ENCODE results near the gene UNC45A.
"Not testable (repeated sequence)": the region's sequence is repeated elsewhere in the genome, so short reads cannot be mapped to it uniquely, and the experiment has no call there.

Gene UNC45A

DNA sequence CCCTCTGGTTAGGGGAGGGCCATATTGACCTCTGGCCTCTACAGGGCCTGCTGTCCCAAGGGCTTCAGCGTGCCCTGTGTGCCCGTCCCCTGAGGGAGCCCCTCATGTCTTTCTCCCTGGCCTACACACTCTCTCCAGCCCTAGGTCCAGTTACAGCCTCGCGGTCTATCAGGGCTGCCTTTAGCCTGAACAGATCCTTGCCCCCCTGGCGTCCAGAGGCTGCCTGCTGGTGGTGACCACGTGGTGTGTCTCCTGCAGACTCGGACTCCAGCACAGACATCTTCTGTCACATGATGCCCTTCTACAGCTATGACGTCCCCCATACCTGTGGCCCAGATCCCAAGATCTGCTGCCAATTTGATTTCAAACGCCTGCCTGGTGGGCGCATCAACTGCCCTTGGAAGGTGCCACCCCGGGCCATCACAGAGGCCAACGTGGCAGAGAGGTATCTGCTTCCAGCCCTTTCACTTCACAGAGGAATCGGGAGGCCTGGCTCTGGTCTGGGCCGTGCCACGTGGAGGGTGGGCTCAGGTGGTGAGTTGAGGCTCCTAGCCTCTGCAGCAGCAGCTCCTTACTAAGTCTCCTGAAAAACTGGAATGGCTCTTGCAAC is 27.9 kb upstream of the UNC45A start:
- Mint-ChIP-seq H3K36me3 (peaks cover 40% of the 10 kb centered on the region), H3K9me3 (no peaks in the 10 kb centered on the region), H3K4me3 (no peak overlapping the region), H3K27ac (no peak overlapping the region), H3K4me1 (peaks cover 21% of the 10 kb centered on the region), H3K27me3 (no peaks in the 10 kb centered on the region)
- CTCF ChIA-PET: interaction anchor here (7.6 kb wide), 1 partner anchor 25 kb away, joined by 160 read pairs; the partner anchor contains the start of genes HDDC3 and UNC45A
- DNase-seq: no peak

DNA sequence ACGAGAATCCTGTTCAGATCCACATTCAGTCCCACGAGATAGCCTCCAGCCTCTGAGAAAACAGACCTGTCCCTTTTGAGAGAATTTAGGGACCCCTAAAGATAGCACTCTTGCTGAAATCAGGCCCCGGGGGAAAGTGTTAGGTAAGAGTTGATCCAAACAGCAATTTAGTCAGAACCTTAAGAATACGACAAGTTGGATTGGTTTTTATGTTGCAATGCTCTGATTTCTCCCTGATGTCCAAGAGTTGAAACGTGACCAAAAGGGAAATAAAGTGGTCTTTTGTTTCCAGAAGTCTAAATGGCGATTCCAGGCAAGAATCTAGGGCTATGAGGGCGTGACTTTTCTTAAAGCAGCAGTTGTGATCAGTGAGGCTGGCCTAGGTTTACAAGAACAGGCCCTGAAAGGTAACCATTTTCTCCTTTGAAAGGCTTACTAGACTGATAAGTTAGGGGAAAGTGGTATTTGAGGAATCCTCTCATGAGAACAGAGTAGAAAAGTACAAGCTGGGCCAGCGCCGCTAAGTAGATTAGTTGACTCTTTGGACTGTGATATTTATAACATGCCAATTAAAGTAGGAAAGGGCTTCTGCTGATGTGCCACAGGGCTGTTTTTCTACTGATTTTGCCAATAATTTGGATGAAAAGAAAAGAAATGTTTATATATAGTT is 27.1 kb upstream of the UNC45A start:
- no peaks in the 10 kb centered on the region for H3K27me3 Mint-ChIP-seq
- H3K36me3 Mint-ChIP-seq: peaks cover 45% of the 10 kb centered on the region
- no peak overlapping the region for H3K27ac Mint-ChIP-seq
- peaks cover 19% of the 10 kb centered on the region for H3K4me1 Mint-ChIP-seq
- H3K4me3 Mint-ChIP-seq: no peak overlapping the region
- H3K9me3 Mint-ChIP-seq: no peaks in the 10 kb centered on the region
- CTCF ChIA-PET: interaction anchor here (0.6 kb wide), 1 partner anchor 622 kb away, joined by 3 read pairs; no protein-coding TSS in a partner anchor
- DNase-seq: no peak

DNA sequence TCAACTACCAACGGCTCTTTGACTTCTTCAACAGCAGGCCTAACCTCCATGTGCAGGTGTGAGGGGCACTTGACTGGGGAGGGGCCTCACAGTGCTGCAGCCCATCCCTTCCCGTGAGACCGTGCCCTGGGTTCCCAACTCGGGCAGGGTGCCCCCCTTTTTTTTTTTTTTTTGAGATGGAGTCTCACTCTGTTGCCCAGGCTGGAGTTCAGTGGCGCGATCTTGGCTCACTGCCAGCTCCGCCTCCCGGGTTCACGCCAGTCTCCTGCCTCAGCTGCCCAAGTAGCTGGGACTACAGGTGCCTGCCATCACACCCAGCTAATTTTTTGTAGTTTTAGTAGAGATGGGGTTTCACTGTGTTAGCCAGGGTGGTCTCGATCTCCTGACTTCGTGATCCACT is 25.6 kb upstream of the UNC45A start:
- not testable (repeated sequence) for H3K9me3 Mint-ChIP-seq, H3K27me3 Mint-ChIP-seq, H3K27ac Mint-ChIP-seq, DNase-seq, H3K4me3 Mint-ChIP-seq
- peaks cover 10% of the 10 kb centered on the region for H3K4me1 Mint-ChIP-seq
- CTCF ChIA-PET: interaction anchor here (1.9 kb wide), 1 partner anchor 25 kb away, joined by 9 read pairs; the partner anchor contains the start of gene UNC45A
- peaks cover 57% of the 10 kb centered on the region for H3K36me3 Mint-ChIP-seq

DNA sequence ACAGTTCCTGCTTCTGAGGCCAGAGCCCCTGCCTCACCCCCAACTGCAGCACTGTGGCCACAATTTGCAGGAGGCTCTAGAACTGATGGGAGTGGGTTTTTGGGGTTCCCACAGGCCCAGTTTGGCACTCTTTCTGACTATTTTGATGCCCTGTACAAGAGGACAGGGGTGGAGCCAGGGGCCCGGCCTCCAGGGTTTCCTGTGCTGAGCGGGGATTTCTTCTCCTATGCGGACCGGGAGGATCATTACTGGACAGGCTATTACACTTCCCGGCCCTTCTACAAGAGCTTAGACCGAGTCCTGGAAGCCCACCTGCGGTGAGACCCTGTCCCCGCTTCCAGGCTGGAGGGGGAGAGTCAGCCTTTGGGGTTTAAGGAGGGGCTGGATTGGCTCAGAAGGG is 25.1 kb upstream of the UNC45A start:
- H3K27ac Mint-ChIP-seq: no peak overlapping the region
- no peak for DNase-seq
- H3K27me3 Mint-ChIP-seq: no peaks in the 10 kb centered on the region
- H3K4me3 Mint-ChIP-seq: no peak overlapping the region
- H3K36me3 Mint-ChIP-seq: peaks cover 58% of the 10 kb centered on the region
- no peaks in the 10 kb centered on the region for H3K9me3 Mint-ChIP-seq
- CTCF ChIA-PET: interaction anchor here (0.8 to 1.9 kb wide), 2 partner anchors 22 to 24 kb away, joined by 3 to 9 read pairs; partner anchors contain the start of gene UNC45A
- peaks cover 5% of the 10 kb centered on the region for H3K4me1 Mint-ChIP-seq

DNA sequence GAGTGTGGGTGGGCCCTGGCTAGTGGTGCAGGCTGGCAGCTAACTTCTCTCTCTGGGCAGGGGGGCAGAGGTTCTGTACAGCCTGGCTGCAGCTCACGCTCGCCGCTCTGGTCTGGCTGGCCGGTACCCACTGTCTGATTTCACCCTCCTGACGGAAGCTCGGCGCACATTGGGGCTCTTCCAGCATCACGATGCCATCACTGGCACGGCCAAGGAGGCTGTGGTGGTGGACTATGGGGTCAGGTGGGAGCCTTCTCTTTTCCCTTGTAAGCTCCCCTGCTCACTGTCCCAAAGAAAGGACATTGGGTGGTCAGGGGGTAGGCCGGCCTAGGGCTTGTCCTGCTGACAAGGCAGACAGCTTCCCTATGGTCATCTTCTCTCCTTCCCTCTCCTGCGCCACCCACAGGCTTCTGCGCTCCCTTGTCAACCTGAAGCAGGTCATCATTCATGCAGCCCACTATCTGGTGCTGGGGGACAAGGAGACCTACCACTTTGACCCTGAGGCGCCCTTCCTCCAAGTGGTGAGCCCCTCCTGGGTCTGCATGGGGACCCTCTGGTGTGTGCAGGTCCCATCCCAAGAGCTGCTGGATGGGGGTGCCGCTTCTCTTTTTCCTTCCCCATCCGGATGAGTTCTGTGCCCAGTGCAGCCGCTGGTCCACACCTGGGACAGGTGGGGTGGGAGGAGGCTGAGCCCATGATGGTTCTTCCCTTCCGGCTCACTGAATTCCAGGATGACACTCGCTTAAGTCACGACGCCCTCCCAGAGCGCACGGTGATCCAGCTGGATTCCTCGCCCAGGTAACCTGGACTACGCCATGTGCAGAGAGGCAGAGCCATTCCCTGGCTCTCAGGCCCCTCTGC is 24.4 kb upstream of the UNC45A start:
- H3K27ac Mint-ChIP-seq: no peak overlapping the region
- CTCF ChIA-PET: interaction anchor here (0.8 to 1.9 kb wide), 2 partner anchors 21 to 24 kb away, joined by 3 to 9 read pairs; partner anchors contain the start of gene UNC45A
- H3K4me3 Mint-ChIP-seq: no peak overlapping the region
- no peaks in the 10 kb centered on the region for H3K4me1 Mint-ChIP-seq
- no peak for DNase-seq
- H3K9me3 Mint-ChIP-seq: no peaks in the 10 kb centered on the region
- no peaks in the 10 kb centered on the region for H3K27me3 Mint-ChIP-seq
- H3K36me3 Mint-ChIP-seq: peaks cover 58% of the 10 kb centered on the region

DNA sequence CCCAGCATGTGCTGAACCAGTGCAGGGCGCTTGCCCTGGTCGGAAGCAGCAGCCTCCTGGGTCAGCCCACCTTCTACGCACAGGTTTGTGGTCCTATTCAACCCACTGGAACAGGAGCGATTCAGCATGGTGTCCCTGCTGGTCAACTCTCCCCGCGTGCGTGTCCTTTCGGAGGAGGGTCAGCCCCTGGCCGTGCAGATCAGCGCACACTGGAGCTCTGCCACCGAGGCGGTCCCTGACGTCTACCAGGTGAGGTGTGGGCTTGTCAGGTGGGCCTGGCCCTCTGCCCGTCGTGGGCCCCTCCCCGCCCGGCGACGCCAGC is 23.8 kb upstream of the UNC45A start:
- no peak for DNase-seq
- CTCF ChIA-PET: no interaction called here
- H3K36me3 Mint-ChIP-seq: peaks cover 55% of the 10 kb centered on the region
- no peaks in the 10 kb centered on the region for H3K27me3 Mint-ChIP-seq
- H3K9me3 Mint-ChIP-seq: no peaks in the 10 kb centered on the region
- no peaks in the 10 kb centered on the region for H3K4me1 Mint-ChIP-seq
- H3K27ac Mint-ChIP-seq: no peak overlapping the region
- H3K4me3 Mint-ChIP-seq: no peak overlapping the region

DNA sequence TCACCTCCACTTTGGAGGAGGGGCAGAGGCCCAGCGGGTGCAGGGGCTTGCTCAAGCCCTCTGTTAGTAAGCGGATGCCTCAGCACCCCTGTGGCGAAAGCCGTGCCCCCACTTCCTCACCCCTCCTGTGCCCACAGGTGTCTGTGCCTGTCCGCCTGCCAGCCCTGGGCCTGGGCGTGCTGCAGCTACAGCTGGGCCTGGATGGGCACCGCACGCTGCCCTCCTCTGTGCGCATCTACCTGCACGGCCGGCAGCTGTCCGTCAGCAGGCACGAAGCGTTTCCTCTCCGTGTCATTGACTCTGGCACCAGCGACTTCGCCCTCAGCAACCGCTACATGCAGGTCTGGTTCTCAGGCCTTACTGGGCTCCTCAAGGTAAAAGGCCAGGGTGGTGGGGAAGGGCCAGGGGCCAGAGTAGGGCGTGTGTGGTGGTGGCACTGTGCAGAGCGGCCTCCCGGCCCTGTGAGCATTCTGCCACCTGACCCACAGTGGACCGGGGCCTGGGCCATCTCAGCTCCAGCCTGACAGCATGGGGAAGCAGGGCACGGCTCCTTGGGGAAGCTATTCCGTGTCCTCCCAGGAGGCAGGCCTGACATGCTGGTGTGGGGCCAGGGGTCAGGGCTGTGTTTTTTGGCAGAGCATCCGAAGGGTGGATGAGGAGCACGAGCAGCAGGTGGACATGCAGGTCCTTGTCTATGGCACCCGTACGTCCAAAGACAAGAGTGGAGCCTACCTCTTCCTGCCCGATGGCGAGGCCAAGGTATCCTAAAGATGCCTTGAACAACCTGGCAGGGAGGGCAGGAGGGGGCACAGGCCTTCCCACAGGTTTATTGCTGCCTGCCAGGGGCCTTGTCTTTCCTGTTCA is 22.9 kb upstream of the UNC45A start:
- Mint-ChIP-seq H3K9me3 (no peaks in the 10 kb centered on the region), H3K4me3 (no peak overlapping the region), H3K36me3 (peaks cover 55% of the 10 kb centered on the region), H3K27ac (no peak overlapping the region), H3K4me1 (no peaks in the 10 kb centered on the region), H3K27me3 (no peaks in the 10 kb centered on the region)
- CTCF ChIA-PET: interaction anchor here (4.8 kb wide), 1 partner anchor 20 kb away, joined by 20 read pairs; the partner anchor contains the start of gene HDDC3
- DNase-seq: no peak

DNA sequence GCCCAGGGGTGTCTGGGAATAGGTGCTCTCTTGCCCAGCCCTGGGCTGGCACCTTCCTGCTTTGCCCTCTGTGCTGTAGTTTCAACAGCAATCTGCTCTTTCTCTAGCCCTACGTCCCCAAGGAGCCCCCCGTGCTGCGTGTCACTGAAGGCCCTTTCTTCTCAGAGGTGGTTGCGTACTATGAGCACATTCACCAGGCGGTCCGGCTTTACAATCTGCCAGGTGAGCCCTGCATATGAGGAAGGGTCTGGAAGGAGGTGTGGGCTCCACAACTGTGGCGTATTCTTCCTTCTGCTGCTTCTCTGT is 22.4 kb upstream of the UNC45A start:
- Mint-ChIP-seq H3K27me3 (no peaks in the 10 kb centered on the region), H3K27ac (no peak overlapping the region), H3K4me3 (no peak overlapping the region), H3K4me1 (no peaks in the 10 kb centered on the region), H3K36me3 (peaks cover 58% of the 10 kb centered on the region), H3K9me3 (no peaks in the 10 kb centered on the region)
- CTCF ChIA-PET: interaction anchor here (4.8 kb wide), 1 partner anchor 20 kb away, joined by 20 read pairs; the partner anchor contains the start of gene HDDC3
- DNase-seq: no peak

DNA sequence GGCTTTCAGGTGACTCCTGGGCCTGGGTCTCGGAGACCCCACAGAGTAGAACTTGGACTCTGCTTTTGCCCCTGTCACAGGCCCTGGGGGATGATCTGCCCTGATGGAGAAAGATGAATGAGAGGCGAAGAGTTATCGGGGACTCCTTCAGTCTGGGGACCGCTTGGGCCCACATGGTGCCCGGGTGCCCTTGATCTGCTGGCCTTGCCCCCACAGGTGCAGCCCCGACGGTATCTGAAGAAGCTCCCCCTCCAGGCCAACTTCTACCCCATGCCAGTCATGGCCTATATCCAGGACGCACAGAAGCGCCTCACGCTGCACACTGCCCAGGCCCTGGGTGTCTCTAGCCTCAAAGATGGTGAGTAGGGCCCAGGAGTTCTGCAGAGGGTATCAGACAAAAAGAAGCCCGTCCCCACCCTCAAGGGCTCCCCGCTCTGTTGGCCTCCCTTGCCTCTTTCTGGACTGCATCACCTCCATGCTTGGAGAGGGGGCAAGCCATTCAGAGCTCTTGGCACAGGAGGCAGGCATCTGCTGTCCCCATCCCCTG is 21.6 kb upstream of the UNC45A start:
- H3K9me3 Mint-ChIP-seq: no peaks in the 10 kb centered on the region
- no peak overlapping the region for H3K27ac Mint-ChIP-seq
- H3K4me1 Mint-ChIP-seq: no peaks in the 10 kb centered on the region
- H3K27me3 Mint-ChIP-seq: no peaks in the 10 kb centered on the region
- CTCF ChIA-PET: interaction anchor here (0.7 to 4.8 kb wide), 3 partner anchors 9 to 883 kb away, joined by 3 to 20 read pairs (median 3); partner anchors contain the start of gene HDDC3
- DNase-seq: no peak
- no peak overlapping the region for H3K4me3 Mint-ChIP-seq
- peaks cover 61% of the 10 kb centered on the region for H3K36me3 Mint-ChIP-seq

DNA sequence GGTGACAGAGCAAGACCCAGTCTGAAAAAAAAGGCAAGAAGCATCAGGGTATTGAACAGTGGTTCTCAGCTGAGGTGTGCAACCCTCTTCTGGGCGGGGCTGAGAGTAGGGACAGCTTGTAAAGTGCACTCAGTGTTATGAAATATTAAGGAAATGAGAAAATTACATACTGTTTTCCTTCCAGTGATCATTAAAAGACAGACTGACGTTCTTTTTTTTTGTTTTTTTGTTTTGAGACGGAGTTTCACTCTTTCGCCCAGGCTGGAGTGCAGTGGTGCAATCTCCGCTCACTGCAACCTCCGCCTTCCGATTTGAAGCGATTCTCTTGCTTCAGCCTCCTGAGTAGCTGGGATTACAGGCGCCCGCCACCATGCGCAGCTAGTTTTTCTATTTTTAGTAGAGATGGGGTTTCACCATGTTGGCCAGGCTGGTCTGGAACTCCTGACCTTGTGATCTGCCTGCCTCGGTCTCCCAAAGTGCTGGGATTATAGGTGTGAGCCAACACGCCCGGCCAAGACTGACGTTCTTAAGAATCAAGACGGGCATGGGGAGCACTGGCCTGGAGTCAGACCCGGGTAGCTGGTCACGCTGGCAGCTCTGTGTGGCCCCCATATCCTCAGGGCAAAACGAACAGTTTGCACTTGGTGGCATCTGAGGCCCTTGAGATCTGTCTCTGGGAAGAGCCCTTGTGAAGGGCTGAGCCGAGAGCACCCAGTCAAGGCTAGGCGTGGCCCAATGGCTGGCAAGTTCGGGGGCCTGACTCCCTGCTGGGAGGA is 20.6 kb upstream of the UNC45A start:
- CTCF ChIA-PET: interaction anchor here (0.7 to 4.8 kb wide), 3 partner anchors 10 to 884 kb away, joined by 3 to 20 read pairs (median 3); partner anchors contain the start of gene HDDC3
- Mint-ChIP-seq H3K27me3 (no peaks in the 10 kb centered on the region), H3K36me3 (peaks cover 59% of the 10 kb centered on the region), H3K9me3 (no peaks in the 10 kb centered on the region), H3K4me3 (no peak overlapping the region), H3K27ac (no peak overlapping the region), H3K4me1 (no peaks in the 10 kb centered on the region)
- DNase-seq: no peak

DNA sequence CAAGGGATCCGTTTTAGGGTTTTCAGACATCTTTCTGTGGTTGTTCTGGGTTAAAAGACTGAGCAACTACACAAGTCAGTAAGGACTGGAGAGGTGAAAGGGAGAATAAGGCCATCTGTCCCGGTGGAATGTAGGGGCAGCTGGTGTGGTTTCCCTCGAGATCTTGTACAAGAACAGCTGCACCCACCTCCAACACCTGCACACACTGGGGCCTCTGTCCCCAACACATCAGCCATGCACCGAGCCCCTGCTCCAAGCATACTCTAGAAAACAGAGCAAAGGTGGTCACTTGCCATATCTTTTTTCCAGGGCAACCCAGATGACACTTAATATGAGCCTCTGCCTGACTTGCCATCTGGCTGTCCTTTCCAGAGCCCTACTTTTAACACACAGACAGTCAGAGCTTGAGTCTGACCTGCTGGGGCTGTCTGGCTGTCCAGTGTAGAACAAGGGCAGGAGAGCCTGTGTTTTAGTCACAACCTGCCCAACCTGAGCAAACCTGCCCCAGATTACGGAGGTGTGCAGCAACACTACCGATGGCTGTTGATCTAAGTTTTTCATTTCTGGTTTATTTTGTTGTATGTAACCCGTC is 19.8 kb upstream of the UNC45A start:
- CTCF ChIA-PET: interaction anchor here (4.8 kb wide), 1 partner anchor 17 kb away, joined by 20 read pairs; the partner anchor contains the start of gene HDDC3
- Mint-ChIP-seq H3K36me3 (peaks cover 64% of the 10 kb centered on the region), H3K4me1 (no peaks in the 10 kb centered on the region), H3K27ac (peak overlapping the region; percentile 49), H3K9me3 (no peaks in the 10 kb centered on the region), H3K27me3 (no peaks in the 10 kb centered on the region), H3K4me3 (no peak overlapping the region)
- no peak for DNase-seq

DNA sequence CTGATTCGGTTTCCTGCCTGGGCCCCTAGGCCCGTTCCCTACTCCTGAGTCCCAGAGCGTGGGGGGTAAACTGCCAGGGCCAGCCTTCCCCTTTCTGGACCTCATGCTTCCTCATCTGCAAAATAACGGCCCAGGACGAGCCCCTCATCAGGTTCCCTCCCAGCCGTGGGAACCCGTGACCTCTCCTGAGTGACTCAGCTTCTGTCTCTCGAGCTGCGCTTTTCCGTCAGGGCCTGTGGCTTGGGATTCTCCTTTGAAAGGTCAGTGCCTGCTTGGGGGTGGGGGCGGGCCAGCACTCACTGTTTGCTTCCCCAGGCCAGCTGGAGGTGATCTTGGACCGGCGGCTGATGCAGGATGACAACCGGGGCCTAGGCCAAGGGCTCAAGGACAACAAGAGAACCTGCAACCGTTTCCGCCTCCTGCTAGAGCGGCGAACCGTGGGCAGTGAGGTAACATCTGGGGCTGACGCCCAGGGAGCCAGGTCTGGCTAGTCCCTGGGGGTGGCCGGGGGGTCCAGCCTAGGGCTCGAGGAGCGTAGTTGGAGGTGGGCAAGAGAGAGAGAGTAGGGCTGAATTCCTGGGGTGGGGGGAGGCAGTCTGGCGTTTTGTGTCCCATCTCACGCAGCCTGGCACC is 19.2 kb upstream of the UNC45A start:
- Mint-ChIP-seq H3K4me3 (no peak overlapping the region), H3K36me3 (peaks cover 67% of the 10 kb centered on the region), H3K27ac (no peak overlapping the region), H3K9me3 (no peaks in the 10 kb centered on the region), H3K4me1 (no peaks in the 10 kb centered on the region), H3K27me3 (no peaks in the 10 kb centered on the region)
- CTCF ChIA-PET: interaction anchor here (4.8 kb wide), 1 partner anchor 17 kb away, joined by 20 read pairs; the partner anchor contains the start of gene HDDC3
- no peak for DNase-seq
